Transverse colon (tissue), 3 donors: ENCODE measurements around the gene VEGFC.

Source experiments
- CTCF ChIP-seq, 5 experiments: fragments of 200-600 bp in 3 of 5; fragments of 450-650 bp in 2 of 5; sonication (generic) in 3 of 5; IDR thresholded peaks; 1 replicate in 2 of 5; 2 replicates in 3 of 5; pipeline ENCODE4 v1.5.1; 2016 to 2017; ENCODE audit warnings: antibody characterized with exemption in 5 of 5, inconsistent platforms in 3 of 5, mild to moderate bottlenecking in 2 of 5, moderate library complexity in 1 of 5
- EP300 ChIP-seq: sonication (generic); formaldehyde crosslinking; IDR thresholded peaks from one replicate; pipeline ENCODE4 v1.6.1; 2017; ENCODE audit warnings: antibody characterized with exemption, low read depth

- no peak for TF ChIP-seq CTCF (IDR thresholded peaks at IDR 0.05)
- no peak for TF ChIP-seq EP300
Observed at GRCh38 chr4:176709417-176709816, 83.3 kb downstream of the VEGFC start.
